Sigmoid colon (tissue), 7 donors: ENCODE results near the gene FASLG. TPM values are rescaled to one million over a fixed set of nuclear protein-coding genes. Genes with fewer than 3 reads are reported as not detected.

Source experiments
- DNase-seq: peaks from one replicate; pipeline ENCODE4 v3.0.0-alpha.2; 2019
- H3K27ac ChIP-seq, 4 donors: fragments of 200-600 bp; sonication (generic); one replicate each; pipeline ENCODE4 v1.5.1; 2016 to 2019; ENCODE audit warnings: mild to moderate bottlenecking in 1 of 4
- H3K27me3 ChIP-seq, 3 donors: fragments of 200-600 bp; sonication (generic); one replicate each; pipeline ENCODE4 v1.5.1; 2019; ENCODE audit warnings: mild to moderate bottlenecking in 1 of 3
- H3K36me3 ChIP-seq, 4 donors: fragments of 200-600 bp; sonication (generic); one replicate each; pipeline ENCODE4 v1.5.1; 2016 to 2019
- H3K4me1 ChIP-seq, 4 donors: fragments of 200-600 bp; sonication (generic); one replicate each; pipeline ENCODE4 v1.5.1; 2017 to 2019
- H3K4me3 ChIP-seq, 4 donors: fragments of 200-600 bp; sonication (generic); one replicate each; pipeline ENCODE4 v1.5.1; 2017 to 2019; ENCODE audit warnings: mild to moderate bottlenecking in 2 of 4, moderate library complexity in 1 of 4
- H3K9me3 ChIP-seq, 4 donors: fragments of 200-600 bp in 3 of 4; sonication (generic) in 3 of 4; one replicate each; pipeline versions ENCODE4 v1.5.1 to v1.6.1; 2013 to 2019
- CTCF ChIP-seq, 4 experiments: fragments of 450-650 bp in 3 of 4; fragments of 200-600 bp in 1 of 4; IDR thresholded peaks; one replicate each; pipeline ENCODE4 v1.5.1; 2016 to 2019; ENCODE audit warnings: antibody characterized with exemption in 4 of 4, mild to moderate bottlenecking in 3 of 4, moderate library complexity in 2 of 4
- EP300 ChIP-seq, 4 donors: sonication (generic); formaldehyde crosslinking; IDR thresholded peaks; one replicate each; pipeline ENCODE4 v1.6.1; 2017; ENCODE audit warnings: antibody characterized with exemption in 4 of 4
- POLR2A ChIP-seq, 2 donors: fragments of 450-650 bp; IDR thresholded peaks; one replicate each; pipeline ENCODE4 v1.6.1; 2016; ENCODE audit warnings: antibody characterized with exemption in 2 of 2, mild to moderate bottlenecking in 2 of 2, moderate library complexity in 2 of 2
- POLR2AphosphoS5 ChIP-seq, 4 donors: sonication (generic); formaldehyde crosslinking; IDR thresholded peaks; one replicate each; pipeline ENCODE4 v1.6.1; 2017; ENCODE audit warnings: antibody characterized with exemption in 4 of 4
- intact Hi-C: fragments of 100-400 bp; cut with DNase I; formaldehyde crosslinking; loops from one replicate; pipeline ENCODE4 v1.15.1; 2023
- polyA plus RNA-seq, 3 donors: library from polyadenylated mRNA; stranded (reverse); fragments of 200-250 nt; gene quantifications; one replicate each; pipeline ENCODE4 v1.2.3, GENCODE V29; 2013
- small RNA-seq, 3 donors: library from RNA; depleted of rRNA; stranded (forward); fragments of <200 nt; gene quantifications; one replicate each; pipeline ENCODE3, GENCODE V24; 2016
- total RNA-seq, 4 donors: library from RNA; depleted of rRNA; stranded (reverse); fragments of >200 nt; gene quantifications; one replicate each; pipeline ENCODE4 v1.1.0, GENCODE V29; 2016
- donor health status: healthy with polysubstance abuse.
- donor health status: Bipolar disorder and iron deficiency.
- donor health status: healthy.

The FASLG gene
- total and polyA plus RNA-seq, 7 donors, result 0.31 TPM; not detected in 6

- Histone ChIP-seq H3K4me3 (no peak overlapping the region), H3K9me3 (no peaks in the 10 kb centered on the region), H3K27me3 (no peaks in the 10 kb centered on the region), H3K36me3 (no peaks in the 10 kb centered on the region), H3K4me1 (no peaks in the 10 kb centered on the region), H3K27ac (no peak overlapping the region)
- no peak for TF ChIP-seq EP300 (IDR thresholded peaks at IDR 0.05)
- TF ChIP-seq POLR2AphosphoS5 (IDR thresholded peaks at IDR 0.05), result no peak
- no peak for TF ChIP-seq POLR2A (IDR thresholded peaks at IDR 0.05)
- TF ChIP-seq CTCF (IDR thresholded peaks at IDR 0.05), result no peak
- no peak for DNase-seq
- intact Hi-C loops, result no loop called here
Observed at GRCh38 chr1:172713466-172713865, 54.6 kb downstream of the FASLG start.

Small RNAs within 50 kb of the gene (small RNA-seq; reads per million reads assigned to genes)
- 0 reads per million in 3 donors for gene RNU6-693P

Other genes starting within 250 kb of the FASLG start
- gene C1orf105, start 238.4 kb upstream of the FASLG start, total RNA-seq, result not detected
- not detected for gene C1orf105, start 238.4 kb upstream of the FASLG start, polyA plus RNA-seq
- 10 to 100 TPM; 20.8 to 37.4 (median 29.7) TPM for gene PIGC, start 215.0 kb upstream of the FASLG start, total RNA-seq
- 10 to 100 TPM; 15.3 to 22.3 (median 19.2) TPM for gene PIGC, start 215.0 kb upstream of the FASLG start, polyA plus RNA-seq
- 10 to 100 TPM; 27.4 to 36.6 (median 33.4) TPM for gene SUCO, start 126.0 kb upstream of the FASLG start, total RNA-seq
- 1 to 10 TPM; 1.8 to 9.9 (median 2.1) TPM for gene SUCO, start 126.0 kb upstream of the FASLG start, polyA plus RNA-seq